Mesenchymal stem cell (in vitro differentiated cells and primary cell): ENCODE data around the gene OTOP3.
A peak's percentile ranks its signal among the peaks of the same experiment; 100 is the strongest.

Experiments used
- DNase-seq: peaks from one replicate; pipeline ENCODE4 v3.0.0-alpha.2; 2013
- H2AFZ ChIP-seq: one replicate; pipeline ENCODE4 v1.6.1; 2013; ENCODE audit warnings: low read depth, mild to moderate bottlenecking, control low read depth, inconsistent platforms, low read length, moderate library complexity
- H2AK5ac ChIP-seq: 2 replicates; pipeline ENCODE4 v1.6.1; 2013; ENCODE audit warnings: low read length, moderate library complexity, mild to moderate bottlenecking, inconsistent platforms; ENCODE audit not compliant: severe bottlenecking
- H2BK120ac ChIP-seq: one replicate; pipeline ENCODE4 v1.6.1; 2013; ENCODE audit warnings: low read depth, mild to moderate bottlenecking, inconsistent platforms, low read length, moderate library complexity
- H2BK12ac ChIP-seq, 2 experiments: one replicate each; pipeline ENCODE4 v1.6.1; 2013; ENCODE audit warnings: inconsistent platforms in 2 of 2, low read length in 2 of 2, mild to moderate bottlenecking in 2 of 2, moderate library complexity in 2 of 2, control low read depth in 1 of 2
- H2BK15ac ChIP-seq: one replicate; pipeline ENCODE4 v1.6.1; 2013; ENCODE audit warnings: mild to moderate bottlenecking, low read depth, inconsistent platforms; ENCODE audit not compliant: poor library complexity, severe bottlenecking
- H2BK5ac ChIP-seq: 2 replicates; pipeline ENCODE4 v1.6.1; 2013; ENCODE audit warnings: low read depth, mild to moderate bottlenecking, low read length, control low read depth, inconsistent platforms; ENCODE audit not compliant: poor library complexity, severe bottlenecking
- H3K14ac ChIP-seq, 2 experiments: one replicate each; pipeline ENCODE4 v1.6.1; 2013; ENCODE audit warnings: inconsistent platforms in 2 of 2, low read length in 2 of 2, control low read depth in 1 of 2, mild to moderate bottlenecking in 1 of 2, moderate library complexity in 1 of 2
- H3K18ac ChIP-seq, 2 experiments: one replicate each; pipeline ENCODE4 v1.6.1; 2013; ENCODE audit warnings: inconsistent platforms in 2 of 2, low read length in 2 of 2, control low read depth in 1 of 2, low read depth in 1 of 2, mild to moderate bottlenecking in 1 of 2
- H3K23ac ChIP-seq, 2 experiments: one replicate each; pipeline ENCODE4 v1.6.1; 2013; ENCODE audit warnings: inconsistent platforms in 2 of 2, low read length in 2 of 2, mild to moderate bottlenecking in 2 of 2, moderate library complexity in 2 of 2, control low read depth in 1 of 2
- H3K27ac ChIP-seq: 2 replicates; pipeline ENCODE4 v1.5.1; 2013; ENCODE audit warnings: mild to moderate bottlenecking, moderate library complexity, low read length, control low read depth, inconsistent platforms; ENCODE audit not compliant: poor library complexity, severe bottlenecking
- H3K27me3 ChIP-seq, 2 experiments: 2 replicates each; pipeline versions ENCODE4 v1.6.1 to v1.7.0; 2013; ENCODE audit warnings: low read length in 2 of 2, mild to moderate bottlenecking in 2 of 2, moderate library complexity in 2 of 2, control low read depth in 1 of 2, inconsistent platforms in 1 of 2; ENCODE audit not compliant: control insufficient read depth in 1 of 2, insufficient read depth in 1 of 2
- H3K36me3 ChIP-seq, 2 experiments: 2 replicates each; pipeline versions ENCODE4 v1.6.1 to v1.7.0; 2013; ENCODE audit warnings: low read length in 2 of 2, control low read depth in 1 of 2, inconsistent platforms in 1 of 2, low read depth in 1 of 2, mild to moderate bottlenecking in 1 of 2; ENCODE audit not compliant: insufficient read depth in 2 of 2, control insufficient read depth in 1 of 2
- H3K4ac ChIP-seq, 2 experiments: one replicate each; pipeline ENCODE4 v1.6.1; 2013; ENCODE audit warnings: inconsistent platforms in 2 of 2, low read length in 2 of 2, mild to moderate bottlenecking in 2 of 2, moderate library complexity in 2 of 2, control low read depth in 1 of 2, low read depth in 1 of 2
- H3K4me1 ChIP-seq: 2 replicates; pipeline ENCODE4 v1.6.1; 2013; ENCODE audit warnings: low read depth, low read length, control low read depth; ENCODE audit not compliant: control insufficient read depth, insufficient read depth
- H3K4me2 ChIP-seq: 2 replicates; pipeline ENCODE4 v1.6.1; 2013; ENCODE audit warnings: low read length, mild to moderate bottlenecking, inconsistent platforms; ENCODE audit not compliant: poor library complexity, severe bottlenecking
- H3K4me3 ChIP-seq, 2 experiments: 2 replicates each; pipeline versions ENCODE4 v1.5.1 to v1.7.0; 2013; ENCODE audit warnings: low read length in 2 of 2, mild to moderate bottlenecking in 2 of 2, control low read depth in 1 of 2, low read depth in 1 of 2; ENCODE audit not compliant: insufficient read depth in 1 of 2
- H3K79me1 ChIP-seq: replicated peaks from 2 replicates; pipeline ENCODE4 v1.6.1; 2013; ENCODE audit warnings: mild to moderate bottlenecking, control low read depth, low read length, inconsistent platforms; ENCODE audit not compliant: poor library complexity, severe bottlenecking
- H3K9ac ChIP-seq: 2 replicates; pipeline ENCODE4 v1.7.0; 2013; ENCODE audit warnings: mild to moderate bottlenecking, low read length, moderate library complexity
- H3K9me3 ChIP-seq: 2 replicates; pipeline ENCODE4 v1.7.0; 2013; ENCODE audit warnings: mild to moderate bottlenecking, low read length; ENCODE audit not compliant: control insufficient read depth
- H4K8ac ChIP-seq: one replicate; pipeline ENCODE4 v1.6.1; 2013; ENCODE audit warnings: inconsistent platforms, mild to moderate bottlenecking, low read length, moderate library complexity
- H4K91ac ChIP-seq: one replicate; pipeline ENCODE4 v1.6.1; 2013; ENCODE audit warnings: mild to moderate bottlenecking, low read length, inconsistent platforms
- whole genome bisulfite sequencing: methylation state at CpG from one replicate; pipeline ENCODE4 v1.1.7; 2013; ENCODE audit warnings: mixed read lengths; 5-methylcytosine and 5-hydroxymethylcytosine counted together

OTOP3 gene

DNA sequence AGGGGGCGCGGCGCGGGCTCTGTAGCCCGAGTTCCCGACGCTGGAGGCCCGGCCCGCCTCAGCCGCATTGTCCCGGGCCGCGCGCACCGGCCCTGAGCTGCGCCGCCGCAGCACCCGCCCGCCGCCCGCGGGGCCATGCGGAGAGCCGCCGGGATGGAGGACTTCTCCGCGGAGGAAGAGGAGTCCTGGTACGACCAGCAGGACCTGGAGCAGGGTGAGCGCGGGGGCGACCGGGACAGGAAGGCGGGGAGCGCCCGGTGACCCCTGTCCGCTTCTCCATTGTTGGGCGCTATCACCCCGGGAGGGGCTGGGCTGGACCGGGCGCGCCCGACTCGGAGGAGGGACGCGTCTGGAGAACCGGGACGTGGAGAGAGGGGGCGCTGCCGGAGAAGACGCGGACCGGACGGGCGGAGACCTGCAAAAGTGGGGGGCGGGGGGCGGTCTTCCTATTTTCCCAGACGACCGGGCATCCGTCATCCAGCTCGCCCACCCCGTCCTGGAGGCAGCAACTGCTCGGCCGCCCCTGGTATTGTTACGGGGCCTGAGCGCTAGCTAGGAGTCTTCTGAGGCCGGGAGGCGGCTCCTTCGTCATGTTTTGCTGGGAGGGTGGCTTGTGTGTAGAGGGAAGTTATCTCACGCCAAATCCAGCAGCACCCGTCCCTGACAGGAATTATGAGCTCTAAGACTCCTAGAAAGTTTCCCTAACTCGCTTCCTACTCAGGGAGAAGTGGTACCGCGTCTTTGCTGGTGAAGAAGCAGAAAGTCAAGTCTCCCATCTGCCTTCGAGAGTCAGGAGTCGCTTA is 52.4 kb downstream of the OTOP3 start:
- H2BK5ac ChIP-seq, result peak overlapping the region; percentile 66
- peaks cover 30% of the 10 kb centered on the region for H3K79me1 ChIP-seq
- under 1% methylated on average over 43 of the region's 76 CpGs for WGBS
- H3K14ac ChIP-seq, result peak overlapping the region in 1 of 2 experiments; percentile 81
- peak overlapping the region in 1 of 2 experiments; percentile 48 for H3K23ac ChIP-seq
- H3K27me3 ChIP-seq, result no peaks in the 10 kb centered on the region
- H3K18ac ChIP-seq, result peak overlapping the region; percentile 90 to 95
- H2BK12ac ChIP-seq, result peak overlapping the region in 1 of 2 experiments; percentile 29
- peak; percentile 89 for DNase-seq
- peak overlapping the region; percentile 100 for H3K9ac ChIP-seq
- peak overlapping the region; percentile 94 for H2AK5ac ChIP-seq
- peaks cover 0 to 8% of the 10 kb centered on the region in 2 experiments for H3K36me3 ChIP-seq
- H3K4ac ChIP-seq, result peak overlapping the region in 1 of 2 experiments; percentile 81
- no peaks in the 10 kb centered on the region for H3K9me3 ChIP-seq
- H3K4me3 ChIP-seq, result peak overlapping the region; percentile 80 to 95
- peak overlapping the region; percentile 81 for H2BK120ac ChIP-seq
- peak overlapping the region; percentile 91 for H4K8ac ChIP-seq
- H3K27ac ChIP-seq, result peak overlapping the region; percentile 80
- H4K91ac ChIP-seq, result peak overlapping the region; percentile 97
- peak overlapping the region; percentile 90 for H2BK15ac ChIP-seq
- peak overlapping the region; percentile 81 for H3K4me2 ChIP-seq
- H2AFZ ChIP-seq, result peak overlapping the region; percentile 84
- H3K4me1 ChIP-seq, result peaks cover 25% of the 10 kb centered on the region

DNA sequence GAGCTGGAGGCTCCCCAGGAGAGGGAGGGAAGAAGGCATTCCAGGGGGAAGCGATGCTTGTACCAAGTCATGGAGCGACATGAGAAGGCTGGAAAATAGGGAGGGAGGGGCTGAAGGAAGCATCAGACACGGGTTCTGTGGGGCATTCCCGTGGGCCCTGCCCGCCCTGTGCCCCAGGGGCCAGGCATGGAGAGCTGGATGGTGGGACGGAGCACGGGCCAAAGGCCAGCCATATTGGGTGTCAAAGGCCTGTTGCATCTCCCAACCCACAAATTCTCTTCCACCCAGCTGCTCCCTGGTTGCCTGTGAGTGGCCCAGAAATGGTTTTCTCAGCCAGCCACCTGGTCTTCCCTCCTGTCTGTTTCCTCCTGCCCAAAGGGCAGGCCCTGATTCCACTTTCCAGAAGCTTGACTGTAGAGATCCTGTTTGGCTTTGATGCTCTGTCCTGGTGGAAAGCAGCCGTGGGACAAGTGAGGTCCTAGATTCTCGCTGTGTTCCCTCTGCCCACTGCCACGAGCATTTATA is 54.9 kb downstream of the OTOP3 start:
- Histone ChIP-seq H3K36me3 (peaks cover 0 to 12% of the 10 kb centered on the region in 2 experiments), H3K27ac (no peak overlapping the region), H2AK5ac (peak overlapping the region; percentile 31), H4K8ac (no peak overlapping the region), H3K18ac (no peak overlapping the region), H2BK12ac (no peak overlapping the region), H2BK15ac (no peak overlapping the region), H3K27me3 (no peaks in the 10 kb centered on the region), H3K4me1 (peaks cover 27% of the 10 kb centered on the region), H2AFZ (no peak overlapping the region), H3K79me1 (peaks cover 30% of the 10 kb centered on the region), H3K23ac (no peak overlapping the region), H3K4ac (no peak overlapping the region), H3K9me3 (no peaks in the 10 kb centered on the region), H2BK5ac (no peak overlapping the region), H3K9ac (peak overlapping the region; percentile 32), H2BK120ac (no peak overlapping the region), H3K14ac (no peak overlapping the region), H3K4me3 (no peak overlapping the region), H3K4me2 (no peak overlapping the region), H4K91ac (no peak overlapping the region)
- 97% methylated on average over 10 of the region's 10 CpGs for WGBS
- no peak for DNase-seq

DNA sequence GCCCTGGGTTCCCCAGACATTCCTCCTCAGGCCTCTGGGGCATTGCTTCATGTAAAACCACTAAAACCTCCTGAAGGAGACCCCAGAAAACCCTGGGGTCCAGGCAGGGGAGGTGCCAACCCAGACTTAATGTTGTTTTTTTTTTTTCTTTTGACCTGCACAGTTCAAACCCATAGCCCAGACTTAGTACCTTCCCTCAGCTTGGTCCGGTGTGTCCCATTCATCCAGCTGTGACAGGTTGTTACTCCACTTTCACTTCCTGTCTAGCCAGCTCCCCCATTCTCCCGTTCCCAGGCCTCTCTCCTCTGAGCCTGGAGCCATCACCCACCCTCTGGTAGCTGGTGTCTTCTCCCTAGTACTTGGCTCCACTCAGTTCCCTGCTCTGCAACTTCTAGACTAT is 56.5 kb downstream of the OTOP3 start:
- no peak overlapping the region for H2AK5ac ChIP-seq
- H2BK15ac ChIP-seq, result no peak overlapping the region
- H3K4me2 ChIP-seq, result no peak overlapping the region
- H3K9me3 ChIP-seq, result no peaks in the 10 kb centered on the region
- peaks cover 32% of the 10 kb centered on the region for H3K79me1 ChIP-seq
- no peak overlapping the region for H3K9ac ChIP-seq
- no peaks in the 10 kb centered on the region for H3K27me3 ChIP-seq
- no peak overlapping the region for H2AFZ ChIP-seq
- no peak overlapping the region for H2BK5ac ChIP-seq
- no peak overlapping the region for H2BK12ac ChIP-seq
- no peak overlapping the region for H3K4me3 ChIP-seq
- no peak overlapping the region for H3K14ac ChIP-seq
- peak; percentile 27 for DNase-seq
- H3K4me1 ChIP-seq, result peaks cover 24% of the 10 kb centered on the region
- no peak overlapping the region for H3K18ac ChIP-seq
- H3K4ac ChIP-seq, result no peak overlapping the region
- H4K8ac ChIP-seq, result peak overlapping the region; percentile 12
- H3K23ac ChIP-seq, result no peak overlapping the region
- H4K91ac ChIP-seq, result no peak overlapping the region
- peaks cover 0 to 12% of the 10 kb centered on the region in 2 experiments for H3K36me3 ChIP-seq
- H2BK120ac ChIP-seq, result no peak overlapping the region
- 34% methylated on average over 2 of the region's 2 CpGs for WGBS
- H3K27ac ChIP-seq, result no peak overlapping the region

DNA sequence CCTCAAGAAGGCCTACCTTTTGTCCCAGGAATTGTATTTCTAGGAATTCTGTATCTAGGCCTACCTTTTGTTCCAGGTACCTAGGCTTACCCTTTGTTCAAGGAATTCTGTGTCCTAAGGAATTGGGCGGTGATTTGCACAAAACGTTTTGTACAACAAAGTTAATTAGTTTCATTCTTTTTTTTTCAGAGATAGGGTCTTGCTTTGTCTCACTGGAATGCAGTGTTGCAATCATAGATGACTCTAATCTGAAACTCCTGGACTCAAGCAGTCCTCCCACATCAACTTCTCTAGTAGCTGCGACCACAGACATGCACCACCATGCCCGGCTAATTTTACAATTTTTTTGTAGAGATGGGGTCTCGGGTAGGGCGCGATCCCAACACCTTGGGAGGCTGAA is 58.7 kb downstream of the OTOP3 start:
- no peak overlapping the region for H3K4me2 ChIP-seq
- no peak overlapping the region for H3K14ac ChIP-seq
- no peak overlapping the region for H3K4me3 ChIP-seq
- no peak overlapping the region for H2AK5ac ChIP-seq
- no peak overlapping the region for H4K91ac ChIP-seq
- no peak overlapping the region for H3K27ac ChIP-seq
- H3K23ac ChIP-seq, result no peak overlapping the region
- H3K9me3 ChIP-seq, result no peaks in the 10 kb centered on the region
- no peak overlapping the region for H2BK120ac ChIP-seq
- H2AFZ ChIP-seq, result no peak overlapping the region
- no peak overlapping the region for H2BK12ac ChIP-seq
- peaks cover 15% of the 10 kb centered on the region for H3K4me1 ChIP-seq
- no peaks in the 10 kb centered on the region for H3K27me3 ChIP-seq
- H3K4ac ChIP-seq, result no peak overlapping the region
- no peak overlapping the region for H3K18ac ChIP-seq
- peaks cover 3 to 15% of the 10 kb centered on the region in 2 experiments for H3K36me3 ChIP-seq
- no peak overlapping the region for H2BK5ac ChIP-seq
- DNase-seq, result peak; percentile 17
- H4K8ac ChIP-seq, result no peak overlapping the region
- peak overlapping the region; percentile 0 for H3K9ac ChIP-seq
- 82% methylated on average over 7 of the region's 7 CpGs for WGBS
- peaks cover 35% of the 10 kb centered on the region for H3K79me1 ChIP-seq
- H2BK15ac ChIP-seq, result no peak overlapping the region
